Caco-2 (cell line): Measurements from ENCODE around the gene SLCO4A1. TPM values are rescaled to one million over a fixed set of nuclear protein-coding genes. Genes with fewer than 3 reads are reported as not detected.

Experiments used
- BruUV-seq: library from RNA; stranded (reverse); fragments of 400-500 nt; replicated peaks from 2 replicates; lab custom pipeline; 2021; lab: Mats Ljungman, UMichigan
- CTCF ChIA-PET: fragments of 300-600 bp; sonication (Branson Sonifier 250); formaldehyde crosslinking; loops from one replicate; lab custom pipeline; 2022; ENCODE audit warnings: antibody characterized with exemption; lab: Charles Lee
- POLR2A ChIA-PET: fragments of 300-600 bp; sonication (Branson Sonifier 250); formaldehyde crosslinking; loops from one replicate; lab custom pipeline; 2022; ENCODE audit warnings: antibody characterized with exemption; lab: Charles Lee
- DNase-seq, 2 experiments: peaks; one replicate each; pipeline versions ENCODE4 v3.0.0 to v3.0.0-alpha.2; 2020 to 2022
- H3K27me3 ChIP-seq: replicated peaks from 2 replicates; pipeline ENCODE4 v1.6.0; 2011; ENCODE audit warnings: low read length; ENCODE audit not compliant: control insufficient read depth, insufficient read depth
- H3K36me3 ChIP-seq: 2 replicates; pipeline ENCODE4 v1.5.1; 2011; ENCODE audit warnings: low read length; ENCODE audit not compliant: control insufficient read depth, insufficient read depth
- H3K4me1 ChIP-seq: fragments of 250-450 bp; sonication (Bioruptor Pico); 2 replicates; pipeline ENCODE4 v1.5.1; 2020; ENCODE audit warnings: mild to moderate bottlenecking
- H3K4me3 ChIP-seq: 2 replicates; pipeline ENCODE4 v1.5.1; 2011; ENCODE audit warnings: low read depth, mild to moderate bottlenecking, control low read depth, low read length
- H3K9me3 ChIP-seq: fragments of 250-450 bp; sonication (Bioruptor Pico); 2 replicates; pipeline ENCODE4 v1.5.1; 2020; ENCODE audit warnings: mild to moderate bottlenecking, moderate library complexity
- H3K27ac Mint-ChIP-seq: one replicate; pipeline ENCODE4 v1.8.0; 2022; ENCODE audit warnings: mixed read lengths; ENCODE audit not compliant: unreplicated experiment
- H3K27me3 Mint-ChIP-seq: one replicate; pipeline ENCODE4 v1.8.0; 2022; ENCODE audit warnings: mixed read lengths; ENCODE audit not compliant: insufficient read depth, unreplicated experiment
- H3K36me3 Mint-ChIP-seq: one replicate; pipeline ENCODE4 v1.8.0; 2022; ENCODE audit warnings: mild to moderate bottlenecking, mixed read lengths; ENCODE audit not compliant: insufficient read depth, unreplicated experiment
- H3K4me1 Mint-ChIP-seq: one replicate; pipeline ENCODE4 v1.8.0; 2022; ENCODE audit warnings: low read depth, mixed read lengths; ENCODE audit not compliant: unreplicated experiment
- H3K4me3 Mint-ChIP-seq: one replicate; pipeline ENCODE4 v1.8.0; 2022; ENCODE audit warnings: mild to moderate bottlenecking, moderate library complexity, mixed read lengths; ENCODE audit not compliant: unreplicated experiment
- H3K9me3 Mint-ChIP-seq: one replicate; pipeline ENCODE4 v1.8.0; 2022; ENCODE audit warnings: mixed read lengths; ENCODE audit not compliant: unreplicated experiment
- CTCF ChIP-seq, 2 experiments: fragments of 200-600 bp in 1 of 2; IDR thresholded peaks; 1 replicate in 1 of 2; 2 replicates in 1 of 2; pipeline versions ENCODE4 v1.5.1 to v1.8.0; 2011 to 2022; ENCODE audit warnings: antibody characterized with exemption in 1 of 2, control low read depth in 1 of 2, inconsistent platforms in 1 of 2, low read depth in 1 of 2, low read length in 1 of 2, mild to moderate bottlenecking in 1 of 2, moderate library complexity in 1 of 2; ENCODE audit not compliant: insufficient read depth in 1 of 2, severe bottlenecking in 1 of 2, unreplicated experiment in 1 of 2
- intact Hi-C: fragments of 100-400 bp; cut with micrococcal nuclease; formaldehyde crosslinking; loops from one replicate; pipeline ENCODE4 v1.10.0; 2022; ENCODE audit not compliant: unreplicated experiment
- total RNA-seq: library from RNA; stranded (reverse); gene quantifications from 2 replicates; pipeline ENCODE4 v1.2.3, GENCODE V29; 2022

SLCO4A1 gene
- total RNA-seq, 1 experiment from 2014 or later: 18.7 TPM

- Mint-ChIP-seq H3K36me3 (no peaks in the 10 kb centered on the region), H3K9me3 (no peaks in the 10 kb centered on the region), H3K27me3 (peaks cover 17% of the 10 kb centered on the region), H3K4me3 (no peak overlapping the region), H3K4me1 (peaks cover 7% of the 10 kb centered on the region), H3K27ac (no peak overlapping the region)
- Histone ChIP-seq H3K36me3 (no peaks in the 10 kb centered on the region), H3K27me3 (no peaks in the 10 kb centered on the region), H3K9me3 (no peaks in the 10 kb centered on the region), H3K4me3 (no peak overlapping the region), H3K4me1 (peaks cover 16% of the 10 kb centered on the region)
- POLR2A ChIA-PET: no interaction called here
- CTCF ChIA-PET: interaction anchor here (1.4 to 1.6 kb wide), 2 partner anchors 14 to 22 kb away, joined by 3 to 4 read pairs; no protein-coding TSS in a partner anchor
- intact Hi-C loops: no loop called here
- no peak for DNase-seq
- BruUV-seq: no TSS peak
- TF ChIP-seq CTCF (IDR thresholded peaks at IDR 0.05; ENCODE audit: insufficient read depth in 1 of 2, low read depth in 1 of 2, low read length in 1 of 2, severe bottlenecking in 1 of 2, unreplicated experiment in 1 of 2): no peak
Observed at GRCh38 chr20:62602550-62602949, 39.8 kb upstream of the SLCO4A1 start.

- Mint-ChIP-seq H3K4me1 (peaks cover 7% of the 10 kb centered on the region), H3K27me3 (peaks cover 17% of the 10 kb centered on the region), H3K9me3 (no peaks in the 10 kb centered on the region), H3K36me3 (no peaks in the 10 kb centered on the region), H3K27ac (no peak overlapping the region), H3K4me3 (no peak overlapping the region)
- no TSS peak for BruUV-seq
- H3K27me3 ChIP-seq: no peaks in the 10 kb centered on the region
- POLR2A ChIA-PET: interaction anchor here (0.6 kb wide), 1 partner anchor 191 kb away, joined by 4 read pairs; no protein-coding TSS in a partner anchor
- CTCF ChIA-PET: interaction anchor here (1.4 to 1.6 kb wide), 2 partner anchors 13 to 21 kb away, joined by 3 to 4 read pairs; no protein-coding TSS in a partner anchor
- intact Hi-C loops: no loop called here
- TF ChIP-seq CTCF (IDR thresholded peaks at IDR 0.05; ENCODE audit: insufficient read depth in 1 of 2, low read depth in 1 of 2, low read length in 1 of 2, severe bottlenecking in 1 of 2, unreplicated experiment in 1 of 2): no peak
- no peak for DNase-seq
- H3K4me1 ChIP-seq: peaks cover 16% of the 10 kb centered on the region
- no peaks in the 10 kb centered on the region for H3K9me3 ChIP-seq
- H3K36me3 ChIP-seq: no peaks in the 10 kb centered on the region
- H3K4me3 ChIP-seq: no peak overlapping the region
Observed at GRCh38 chr20:62603021-62603906, 39.0 kb upstream of the SLCO4A1 start.

GRCh38 chr20:62603907-62604785, 38.2 kb upstream of the SLCO4A1 start:
- no peaks in the 10 kb centered on the region for H3K36me3 Mint-ChIP-seq
- H3K27me3 Mint-ChIP-seq: peaks cover 17% of the 10 kb centered on the region
- CTCF ChIA-PET: interaction anchor here (1.4 to 1.6 kb wide), 2 partner anchors 12 to 20 kb away, joined by 3 to 4 read pairs; no protein-coding TSS in a partner anchor
- no peaks in the 10 kb centered on the region for H3K9me3 Mint-ChIP-seq
- H3K4me1 Mint-ChIP-seq: peaks cover 7% of the 10 kb centered on the region
- Histone ChIP-seq H3K36me3 (no peaks in the 10 kb centered on the region), H3K9me3 (no peaks in the 10 kb centered on the region), H3K27me3 (no peaks in the 10 kb centered on the region), H3K4me3 (no peak overlapping the region), H3K4me1 (peaks cover 16% of the 10 kb centered on the region)
- BruUV-seq: no TSS peak
- TF ChIP-seq CTCF (IDR thresholded peaks at IDR 0.05; ENCODE audit: insufficient read depth in 1 of 2, low read depth in 1 of 2, low read length in 1 of 2, severe bottlenecking in 1 of 2, unreplicated experiment in 1 of 2): no peak
- H3K4me3 Mint-ChIP-seq: no peak overlapping the region
- no peak overlapping the region for H3K27ac Mint-ChIP-seq
- intact Hi-C loops: no loop called here
- DNase-seq: no peak
- POLR2A ChIA-PET: interaction anchor here (0.6 kb wide), 1 partner anchor 190 kb away, joined by 4 read pairs; no protein-coding TSS in a partner anchor
